Fibroblast of peridontal ligament (primary cell): Measurements from ENCODE around the gene SYNPO2.

Source experiments
- DNase-seq: peaks from one replicate; pipeline ENCODE4 v3.0.0-alpha.2; 2010; ENCODE audit errors: extremely low read depth

Gene SYNPO2

GRCh38 chr4:118930255-118930654 is 41.6 kb downstream of the SYNPO2 start:
- no peak for DNase-seq

GRCh38 chr4:118931786-118932185 is 43.1 kb downstream of the SYNPO2 start:
- peak; percentile 64 for DNase-seq

- no peak for DNase-seq
Observed at GRCh38 chr4:118935819-118936218, 47.2 kb downstream of the SYNPO2 start.

- DNase-seq: no peak
Observed at GRCh38 chr4:118936406-118936805, 47.8 kb downstream of the SYNPO2 start.

- DNase-seq: no peak
Observed at GRCh38 chr4:118939169-118939783, 50.6 kb downstream of the SYNPO2 start.

- DNase-seq: peak; percentile 37
Observed at GRCh38 chr4:118941149-118941548, 52.5 kb downstream of the SYNPO2 start.

GRCh38 chr4:118941799-118942198 is 53.1 kb downstream of the SYNPO2 start:
- DNase-seq: no peak

- DNase-seq: no peak
Observed at GRCh38 chr4:118942465-118942864, 53.8 kb downstream of the SYNPO2 start.

GRCh38 chr4:118947095-118947494 is 58.4 kb downstream of the SYNPO2 start:
- DNase-seq: no peak

GRCh38 chr4:118948545-118949144 is 60.0 kb downstream of the SYNPO2 start:
- DNase-seq: no peak

GRCh38 chr4:118950224-118950623 is 61.6 kb downstream of the SYNPO2 start:
- DNase-seq: no peak

GRCh38 chr4:118950929-118951570 is 62.4 kb downstream of the SYNPO2 start:
- no peak for DNase-seq

GRCh38 chr4:118953276-118953675 is 64.6 kb downstream of the SYNPO2 start:
- DNase-seq: no peak

GRCh38 chr4:118954246-118954645 is 65.6 kb downstream of the SYNPO2 start:
- peak; percentile 80 for DNase-seq

- peak; percentile 93 for DNase-seq
Observed at GRCh38 chr4:118955515-118955914, 66.9 kb downstream of the SYNPO2 start.

GRCh38 chr4:118957722-118958445 is 69.2 kb downstream of the SYNPO2 start:
- no peak for DNase-seq

- DNase-seq: peak; percentile 62
Observed at GRCh38 chr4:118962540-118962939, 73.9 kb downstream of the SYNPO2 start.

GRCh38 chr4:118964891-118965411 is 76.3 kb downstream of the SYNPO2 start:
- peak; percentile 67 for DNase-seq

- DNase-seq: peak; percentile 85
Observed at GRCh38 chr4:118967393-118967792, 78.7 kb downstream of the SYNPO2 start.

- DNase-seq: peak; percentile 97
Observed at GRCh38 chr4:118968005-118968404, 79.4 kb downstream of the SYNPO2 start.

GRCh38 chr4:118968813-118969212 is 80.2 kb downstream of the SYNPO2 start:
- no peak for DNase-seq

GRCh38 chr4:118969359-118969758 is 80.7 kb downstream of the SYNPO2 start:
- DNase-seq: peak; percentile 83
